Heart right ventricle (tissue), 16 donors: Measurements from ENCODE around the gene TFPT. TPM values are rescaled to one million over a fixed set of nuclear protein-coding genes. Genes with fewer than 3 reads are reported as not detected.
A peak's percentile ranks its signal among the peaks of the same experiment; 100 is the strongest.

ENCODE experiments used
- ATAC-seq, 8 donors: fragments of 200-7000 bp; cut with Tn5 transposase; one replicate each; pipeline ENCODE4 v1.9.1; 2020; ENCODE audit warnings: mild to moderate bottlenecking in 8 of 8, moderate library complexity in 8 of 8, moderate number of reproducible peaks in 1 of 8
- DNase-seq, 2 donors: peaks; one replicate each; pipeline ENCODE4 v3.0.0-alpha.2; 2020
- H3K27ac ChIP-seq, 10 donors: fragments of 200-600 bp; sonication (generic) in 2 of 10; one replicate each; pipeline versions ENCODE4 v1.5.0 to v1.8.0; 2020 to 2022; ENCODE audit warnings: mild to moderate bottlenecking in 3 of 10
- H3K27me3 ChIP-seq, 7 donors: fragments of 200-600 bp; one replicate each; pipeline ENCODE4 v1.8.0; 2021 to 2022; ENCODE audit warnings: mild to moderate bottlenecking in 2 of 7
- H3K36me3 ChIP-seq, 9 donors: fragments of 200-600 bp; sonication (generic) in 1 of 9; one replicate each; pipeline versions ENCODE4 v1.5.0 to v1.8.0; 2020 to 2022; ENCODE audit warnings: mild to moderate bottlenecking in 2 of 9
- H3K4me1 ChIP-seq, 9 donors: fragments of 200-600 bp; sonication (generic) in 1 of 9; one replicate each; pipeline versions ENCODE4 v1.5.0 to v1.8.0; 2020 to 2022; ENCODE audit warnings: mild to moderate bottlenecking in 4 of 9
- H3K4me3 ChIP-seq, 10 donors: fragments of 200-600 bp; sonication (generic) in 2 of 10; one replicate each; pipeline versions ENCODE4 v1.5.0 to v1.8.0; 2020 to 2022; ENCODE audit warnings: mild to moderate bottlenecking in 7 of 10, moderate library complexity in 2 of 10
- H3K9me3 ChIP-seq, 11 donors: fragments of 200-600 bp in 10 of 11; sonication (generic) in 2 of 11; one replicate each; pipeline versions ENCODE4 v1.5.0 to v1.8.0; 2013 to 2022; ENCODE audit warnings: mild to moderate bottlenecking in 2 of 11, control low read depth in 1 of 11, moderate library complexity in 1 of 11
- CTCF ChIP-seq, 9 donors: fragments of 200-600 bp; sonication (generic) in 2 of 9; IDR thresholded peaks; one replicate each; pipeline versions ENCODE4 v1.5.0 to v1.8.0; 2021 to 2022; ENCODE audit warnings: antibody characterized with exemption in 9 of 9, mild to moderate bottlenecking in 5 of 9, moderate library complexity in 1 of 9
- WGBS, 2 donors: extraction: QIAGEN DNeasy Blood & Tissue Kit; methylation state at CpG; one replicate each; pipeline ENCODE4 v1.1.7; 2013; ENCODE audit warnings: inconsistent platforms in 1 of 2; 5-methylcytosine and 5-hydroxymethylcytosine counted together
- intact Hi-C, 10 donors: fragments of 100-400 bp; cut with DNase I; formaldehyde crosslinking; loops; one replicate each; pipeline versions ENCODE4 v1.11.1 to v1.14.2; 2022
- polyA plus RNA-seq, 2 donors: library from polyadenylated mRNA; stranded (reverse); fragments of 200-250 nt; gene quantifications; one replicate each; pipeline ENCODE4 v1.2.3, GENCODE V29; 2013
- total RNA-seq, 10 donors: library from RNA; stranded (reverse); fragmentation: NEBNext Ultra II Directional in 3 of 10; extraction: Animal tissue kit (Norgen Biotek cat#: 25700) in 3 of 10; gene quantifications; one replicate each; pipeline versions ENCODE4 v1.2.1 to v1.2.4, GENCODE V29; 2021 to 2023
- donor health status: Arrhythmogenic right ventricular cardiomyopathy.
- donor health status: ischemic (EF 13 %, LVEDD 7.1; RV severe dilation, severe dysfunction).
- donor health status: healthy with polysubstance abuse.
- donor health status: DM: no; HTN: yes; CAD: no.
- donor health status: DM: no; HTN: no; CAD: no.
- donor health status: ischemic (EF 25% LVEDD 6.9; RV normal size, moderate dysfunction).
- donor health status: ischemic (EF 25% LVEDD 5.7; RV mildly dilated, moderate dysfunction).
- donor health status: healthy.
- donor health status: DM: yes; HTN: yes; CAD: no.
- donor health status: Ischemic cardiomyopathy.
- donor health status: ischemic (EF 35%, LVEDD 5.7; RV mildly dilated, moderate dysfunction).
- donor health status: nonischemic (EF 11% LVEDD 7.7; RV severe dilation, severe dysfunction).
- donor health status: DM: yes; HTN: yes; CAD: no.
- donor health status: PGD.
- donor health status: ischemic (EF 29% LVEDD 5.4; RV normal size, mild dysfunction).
- donor health status: nonischemic (EF 23%, LVEDD 6.1; RV moderate dilation, normal function).

Gene TFPT
- total and polyA plus RNA-seq, 12 donors: 11.0 to 33.8 (median 13.2) TPM

DNA sequence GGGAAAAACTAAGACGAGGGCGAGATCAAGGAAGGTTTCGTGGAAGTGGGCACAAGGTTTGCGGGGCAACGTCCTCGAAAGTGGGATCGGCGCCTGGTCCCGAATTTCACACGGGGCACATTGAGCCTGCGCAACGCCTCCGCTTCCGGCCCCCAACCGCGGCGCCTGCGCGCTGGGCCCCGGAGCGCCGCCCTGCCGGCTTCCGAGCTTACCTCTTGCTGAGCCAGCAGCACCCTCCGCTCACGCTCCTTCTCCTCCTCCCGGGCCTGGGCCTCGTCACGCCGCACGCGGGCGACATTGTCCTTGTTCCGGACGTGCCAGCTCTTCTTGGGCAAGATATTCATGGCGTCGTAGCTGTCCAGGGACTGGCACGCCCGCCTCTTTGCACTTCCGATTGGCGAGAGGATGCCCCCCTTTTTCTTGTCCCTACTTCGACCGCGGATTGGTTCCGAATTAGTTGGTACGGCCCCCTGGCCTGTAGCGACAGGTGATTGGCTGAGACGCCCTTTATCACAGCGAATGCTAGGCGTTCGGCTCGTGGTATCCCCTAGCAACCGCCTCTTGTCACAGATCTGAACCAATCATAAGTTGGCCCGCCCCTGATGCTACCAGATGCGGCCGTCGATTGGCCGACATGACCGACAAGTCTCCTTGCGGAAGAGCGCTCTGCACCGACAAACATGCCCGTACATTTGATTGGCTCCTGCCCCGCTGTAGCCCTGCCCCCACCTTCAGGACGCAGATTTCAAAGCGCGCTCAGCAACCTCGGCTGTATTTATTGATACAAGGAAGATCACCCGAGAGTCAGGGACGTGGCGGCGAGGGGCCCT is 44.1 kb upstream of the TFPT start, which contains the start of gene LENG1:
LENG1 (minus strand) TSS at position 370 of the 830 bp plus-strand sequence; CDS start at position 344, 26 bp downstream.
- Histone ChIP-seq H3K27me3 (peaks cover 0 to 6% (median 3%) of the 10 kb centered on the region in 7 donors), H3K36me3 (peaks cover 0 to 40% (median 37%) of the 10 kb centered on the region in 9 donors), H3K9me3 (no peaks in the 10 kb centered on the region), H3K4me3 (peak within 1 kb of the TSS; percentile 58 to 78 (median 70)), H3K27ac (peak within 1 kb of the TSS; percentile 88 to 97 (median 95)), H3K4me1 (peaks cover 4 to 63% (median 36%) of the 10 kb centered on the region in 9 donors)
- WGBS, 2 donors: 0% methylated on average over 72 of the region's 72 CpGs
- ATAC-seq (peak; percentile 91 to 97 (median 95)), DNase-seq (peak; percentile 96 to 100)
- intact Hi-C loops: loop anchor here in 2 of 10 donors (5.0 kb wide), 1 partner anchor 43 kb away; the partner anchor contains the start of gene RPS9 (in 2 of the 2)
- peak in 8 of 9 donors; percentile 14 to 66 (median 46) for TF ChIP-seq CTCF (IDR thresholded peaks at IDR 0.05)

- H3K4me1 ChIP-seq: peaks cover 4 to 62% (median 35%) of the 10 kb centered on the region in 9 donors
- peaks cover 0 to 47% (median 44%) of the 10 kb centered on the region in 9 donors for H3K36me3 ChIP-seq
- H3K27ac ChIP-seq: peak overlapping the region; percentile 88 to 97 (median 95)
- peak overlapping the region; percentile 58 to 78 (median 70) for H3K4me3 ChIP-seq
- no peaks in the 10 kb centered on the region for H3K27me3 ChIP-seq
- no peak for TF ChIP-seq CTCF (IDR thresholded peaks at IDR 0.05)
- intact Hi-C loops: loop anchor here in 1 of 10 donors (5.0 kb wide), 1 partner anchor 43 kb away; the partner anchor contains the start of gene RPS9
- DNase-seq: no peak
- 11 to 13% methylated on average over 19 of the region's 19 CpGs for WGBS, 2 donors
- no peak for ATAC-seq
- H3K9me3 ChIP-seq: no peaks in the 10 kb centered on the region
These were observed 43.4 kb upstream of the TFPT start for GRCh38 chr19:54158812-54159351.

DNA sequence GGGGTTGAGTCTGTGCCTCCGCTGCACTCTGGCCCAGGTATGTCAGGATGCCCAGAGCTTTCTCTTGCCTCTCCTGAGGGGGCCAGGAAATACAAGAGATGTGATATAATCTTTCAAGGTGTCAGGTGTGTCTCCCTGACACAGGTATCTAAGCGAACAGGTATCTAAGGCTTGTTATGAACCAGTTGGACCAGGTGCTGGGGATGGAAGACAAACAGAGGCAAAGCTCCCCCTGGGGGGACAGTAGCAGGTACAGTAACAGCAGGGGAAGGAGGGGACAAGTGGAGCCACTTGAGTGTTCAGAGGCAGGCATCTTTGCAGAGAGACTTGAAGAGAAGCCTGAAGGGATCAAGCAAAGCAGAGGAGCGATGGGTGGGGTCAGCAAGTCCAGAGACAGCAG is 41.5 kb upstream of the TFPT start:
- Histone ChIP-seq H3K36me3 (peaks cover 0 to 66% (median 63%) of the 10 kb centered on the region in 9 donors), H3K9me3 (no peaks in the 10 kb centered on the region), H3K4me3 (no peak overlapping the region), H3K27ac (no peak overlapping the region), H3K27me3 (no peaks in the 10 kb centered on the region), H3K4me1 (peaks cover 4 to 54% (median 26%) of the 10 kb centered on the region in 9 donors)
- 96 to 97% methylated on average over 3 of the region's 3 CpGs for WGBS, 2 donors
- ATAC-seq (no peak), DNase-seq (no peak)
- no peak for TF ChIP-seq CTCF (IDR thresholded peaks at IDR 0.05)
- intact Hi-C loops: loop anchor here in 1 of 10 donors (5.0 kb wide), 1 partner anchor 45 kb away; the partner anchor contains the start of gene RPS9

GRCh38 chr19:54156490-54156889 is 41.0 kb upstream of the TFPT start:
- no peaks in the 10 kb centered on the region for H3K27me3 ChIP-seq
- no peak overlapping the region for H3K4me3 ChIP-seq
- ATAC-seq (no peak), DNase-seq (no peak)
- intact Hi-C loops: loop anchor here in 1 of 10 donors (5.0 kb wide), 1 partner anchor 46 kb away; the partner anchor contains the start of gene RPS9
- H3K36me3 ChIP-seq: peaks cover 0 to 71% (median 68%) of the 10 kb centered on the region in 9 donors
- WGBS, 2 donors: 74 to 76% methylated on average over 11 of the region's 11 CpGs
- TF ChIP-seq CTCF (IDR thresholded peaks at IDR 0.05): no peak
- H3K27ac ChIP-seq: no peak overlapping the region
- no peaks in the 10 kb centered on the region for H3K9me3 ChIP-seq
- H3K4me1 ChIP-seq: peaks cover 4 to 49% (median 26%) of the 10 kb centered on the region in 9 donors
